Gastroesophageal sphincter (tissue), 3 donors: ENCODE data around the gene ADAM20.

Experiments used
- EP300 ChIP-seq: sonication (generic); formaldehyde crosslinking; IDR thresholded peaks from one replicate; pipeline ENCODE4 v1.6.1; 2017; ENCODE audit warnings: antibody characterized with exemption, mild to moderate bottlenecking
- POLR2A ChIP-seq, 2 donors: fragments of 450-650 bp; IDR thresholded peaks; one replicate each; pipeline ENCODE4 v1.6.1; 2017; ENCODE audit warnings: antibody characterized with exemption in 2 of 2, mild to moderate bottlenecking in 2 of 2, moderate library complexity in 1 of 2
- POLR2AphosphoS5 ChIP-seq: sonication (generic); formaldehyde crosslinking; IDR thresholded peaks from one replicate; pipeline ENCODE4 v1.6.1; 2017; ENCODE audit warnings: antibody characterized with exemption
- TF ChIP-seq, protein P1 (sequence below), 4 experiments: fragments of 200-600 bp in 2 of 4; fragments of 450-650 bp in 2 of 4; sonication (generic) in 1 of 4; IDR thresholded peaks; one replicate each; pipeline ENCODE4 v1.5.1; 2017 to 2019; ENCODE audit warnings: antibody characterized with exemption in 4 of 4, mild to moderate bottlenecking in 2 of 4, moderate library complexity in 2 of 4

DNA sequence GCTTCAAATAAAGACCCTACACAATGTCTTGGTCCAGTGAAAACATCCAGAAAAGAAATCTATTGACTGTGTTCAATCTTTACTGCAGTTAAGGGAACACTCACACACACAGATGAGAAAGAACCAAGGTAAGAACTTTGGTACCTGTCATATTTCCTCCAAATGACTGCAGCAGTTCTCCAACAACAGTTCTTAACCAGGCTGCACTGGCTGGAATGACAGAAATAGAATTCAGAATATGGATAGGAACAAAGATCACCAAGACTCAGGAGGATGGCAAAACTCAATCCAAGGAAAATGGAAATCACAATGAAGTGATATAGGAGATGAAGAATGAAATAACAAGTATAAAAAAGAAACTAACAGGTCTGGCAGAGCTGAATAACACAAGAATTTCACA, 36.6 kb downstream of the ADAM20 start:
- TF ChIP-seq POLR2A (IDR thresholded peaks at IDR 0.05) (no peak), POLR2AphosphoS5 (no peak), EP300 (no peak)
- TF ChIP-seq, protein P1, sequence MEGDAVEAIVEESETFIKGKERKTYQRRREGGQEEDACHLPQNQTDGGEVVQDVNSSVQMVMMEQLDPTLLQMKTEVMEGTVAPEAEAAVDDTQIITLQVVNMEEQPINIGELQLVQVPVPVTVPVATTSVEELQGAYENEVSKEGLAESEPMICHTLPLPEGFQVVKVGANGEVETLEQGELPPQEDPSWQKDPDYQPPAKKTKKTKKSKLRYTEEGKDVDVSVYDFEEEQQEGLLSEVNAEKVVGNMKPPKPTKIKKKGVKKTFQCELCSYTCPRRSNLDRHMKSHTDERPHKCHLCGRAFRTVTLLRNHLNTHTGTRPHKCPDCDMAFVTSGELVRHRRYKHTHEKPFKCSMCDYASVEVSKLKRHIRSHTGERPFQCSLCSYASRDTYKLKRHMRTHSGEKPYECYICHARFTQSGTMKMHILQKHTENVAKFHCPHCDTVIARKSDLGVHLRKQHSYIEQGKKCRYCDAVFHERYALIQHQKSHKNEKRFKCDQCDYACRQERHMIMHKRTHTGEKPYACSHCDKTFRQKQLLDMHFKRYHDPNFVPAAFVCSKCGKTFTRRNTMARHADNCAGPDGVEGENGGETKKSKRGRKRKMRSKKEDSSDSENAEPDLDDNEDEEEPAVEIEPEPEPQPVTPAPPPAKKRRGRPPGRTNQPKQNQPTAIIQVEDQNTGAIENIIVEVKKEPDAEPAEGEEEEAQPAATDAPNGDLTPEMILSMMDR (IDR thresholded peaks at IDR 0.05) = no peak
